PC-3 (cell line): ENCODE data around the gene ECHDC3.

Experiments
- EZH2 ChIP-seq: fragments of 300-600 bp; sonication (generic); IDR thresholded peaks from one replicate; pipeline ENCODE4 v1.6.1; 2017; ENCODE audit warnings: antibody characterized with exemption, mild to moderate bottlenecking, low read length; ENCODE audit not compliant: unreplicated experiment
- EZH2phosphoT487 ChIP-seq: fragments of 300-600 bp; sonication (generic); IDR thresholded peaks from 2 replicates; pipeline ENCODE4 v1.6.1; 2018; ENCODE audit warnings: mild to moderate bottlenecking, antibody characterized with exemption, low read length, borderline replicate concordance
- TF ChIP-seq, protein P1 (sequence below): fragments of 300-600 bp; sonication (generic); conservative IDR thresholded peaks from 2 replicates; pipeline ENCODE4 v1.5.1; 2017; ENCODE audit warnings: antibody characterized with exemption, low read depth, mild to moderate bottlenecking, low read length

DNA sequence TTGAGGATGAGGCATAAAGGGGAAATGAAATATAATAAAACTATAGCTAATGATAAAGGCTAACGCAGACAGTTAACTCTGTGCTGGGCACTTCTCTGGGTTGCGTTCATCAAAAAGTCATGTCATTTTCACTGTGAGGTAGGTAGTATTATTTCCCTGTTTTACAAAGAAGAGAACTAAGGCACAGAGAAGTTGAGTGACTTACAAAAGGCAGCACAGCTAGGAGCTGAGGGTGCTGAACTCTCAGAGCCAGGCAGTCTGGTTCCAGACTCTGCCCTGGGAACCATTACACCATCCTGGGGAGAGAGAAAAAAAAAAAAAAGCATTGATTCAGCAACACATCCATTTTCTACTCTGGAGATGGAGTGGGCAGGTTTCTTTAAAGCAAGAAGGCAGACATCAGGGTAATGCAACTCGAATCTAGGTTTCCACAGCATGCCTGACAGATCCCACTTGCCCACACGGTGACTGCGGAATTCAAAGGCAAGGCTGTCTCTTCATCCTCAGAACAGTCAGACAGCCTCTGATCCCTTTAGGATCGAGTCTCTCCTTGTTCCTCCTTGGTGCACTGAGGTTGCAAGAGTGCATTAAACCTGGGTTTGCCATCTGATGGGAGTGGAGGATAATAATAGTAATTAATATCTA lies 40.6 kb upstream of the ECHDC3 start:
- TF ChIP-seq, protein P1, sequence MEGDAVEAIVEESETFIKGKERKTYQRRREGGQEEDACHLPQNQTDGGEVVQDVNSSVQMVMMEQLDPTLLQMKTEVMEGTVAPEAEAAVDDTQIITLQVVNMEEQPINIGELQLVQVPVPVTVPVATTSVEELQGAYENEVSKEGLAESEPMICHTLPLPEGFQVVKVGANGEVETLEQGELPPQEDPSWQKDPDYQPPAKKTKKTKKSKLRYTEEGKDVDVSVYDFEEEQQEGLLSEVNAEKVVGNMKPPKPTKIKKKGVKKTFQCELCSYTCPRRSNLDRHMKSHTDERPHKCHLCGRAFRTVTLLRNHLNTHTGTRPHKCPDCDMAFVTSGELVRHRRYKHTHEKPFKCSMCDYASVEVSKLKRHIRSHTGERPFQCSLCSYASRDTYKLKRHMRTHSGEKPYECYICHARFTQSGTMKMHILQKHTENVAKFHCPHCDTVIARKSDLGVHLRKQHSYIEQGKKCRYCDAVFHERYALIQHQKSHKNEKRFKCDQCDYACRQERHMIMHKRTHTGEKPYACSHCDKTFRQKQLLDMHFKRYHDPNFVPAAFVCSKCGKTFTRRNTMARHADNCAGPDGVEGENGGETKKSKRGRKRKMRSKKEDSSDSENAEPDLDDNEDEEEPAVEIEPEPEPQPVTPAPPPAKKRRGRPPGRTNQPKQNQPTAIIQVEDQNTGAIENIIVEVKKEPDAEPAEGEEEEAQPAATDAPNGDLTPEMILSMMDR, result no peak
- no peak for TF ChIP-seq EZH2phosphoT487
- no peak for TF ChIP-seq EZH2
